Cardiac septum (tissue), 1 donor: ENCODE measurements around the gene GPC5. TPM values are rescaled to one million over a fixed set of nuclear protein-coding genes. Genes with fewer than 3 reads are reported as not detected.
"Not testable (repeated sequence)": the region's sequence is repeated elsewhere in the genome, so short reads cannot be mapped to it uniquely, and the experiment has no call there.

Source experiments
- DNase-seq: peaks from one replicate; pipeline ENCODE4 v3.0.0-alpha.2; 2020; ENCODE audit warnings: low spot score
- intact Hi-C: fragments of 100-400 bp; cut with DNase I; formaldehyde crosslinking; loops from one replicate; pipeline ENCODE4 v1.14.0; 2022
- long read RNA-seq: library from polyadenylated mRNA; unstranded; transcript quantifications from one replicate; pipeline ENCODE4 v2.0.0, GENCODE V29; 2021
- total RNA-seq: library from RNA; stranded (reverse); fragmentation: NEBNext Ultra II Directional; extraction: Animal tissue kit (Norgen Biotek cat#: 25700); gene quantifications from one replicate; pipeline ENCODE4 v1.2.1, GENCODE V29; 2021
- donor health status: DM: no; HTN: no; CAD: no.

The GPC5 gene
- 0.86 TPM for total RNA-seq
- long read RNA-seq, result 0 reads

- peak; percentile 90 for DNase-seq
- intact Hi-C loops, result no loop called here
Observed at GRCh38 chr13:91398413-91399188, at the start of gene GPC5. Gene GPC5, plus strand, starts transcription at chr13:91398621.

- intact Hi-C loops, result no loop called here
- DNase-seq, result peak; percentile 96
Observed at GRCh38 chr13:91348906-91349435, 49.5 kb upstream of the GPC5 start.

- no peak for DNase-seq
- intact Hi-C loops, result no loop called here
Observed at GRCh38 chr13:91349992-91350911, 48.2 kb upstream of the GPC5 start.

GRCh38 chr13:91351123-91351522 is 47.3 kb upstream of the GPC5 start:
- no peak for DNase-seq
- intact Hi-C loops, result no loop called here

- intact Hi-C loops, result no loop called here
- no peak for DNase-seq
Observed at GRCh38 chr13:91351980-91352379, 46.4 kb upstream of the GPC5 start.

- intact Hi-C loops, DNase-seq: not testable (repeated sequence)
Observed at GRCh38 chr13:91352891-91353290, 45.5 kb upstream of the GPC5 start.

- intact Hi-C loops, result no loop called here
- no peak for DNase-seq
Observed at GRCh38 chr13:91353494-91353893, 44.9 kb upstream of the GPC5 start.

GRCh38 chr13:91355099-91355825 is 43.2 kb upstream of the GPC5 start:
- intact Hi-C loops, result no loop called here
- no peak for DNase-seq

- DNase-seq, result no peak
- intact Hi-C loops, result no loop called here
Observed at GRCh38 chr13:91355826-91356710, 42.4 kb upstream of the GPC5 start.

- DNase-seq, result no peak
- intact Hi-C loops, result no loop called here
Observed at GRCh38 chr13:91356919-91357612, 41.4 kb upstream of the GPC5 start.

- DNase-seq, result no peak
- intact Hi-C loops, result no loop called here
Observed at GRCh38 chr13:91357613-91358386, 40.6 kb upstream of the GPC5 start.

- intact Hi-C loops, result no loop called here
- no peak for DNase-seq
Observed at GRCh38 chr13:91358387-91358782, 40.0 kb upstream of the GPC5 start.

GRCh38 chr13:91359111-91359510 is 39.3 kb upstream of the GPC5 start:
- no peak for DNase-seq
- intact Hi-C loops, result no loop called here

GRCh38 chr13:91359631-91360030 is 38.8 kb upstream of the GPC5 start:
- no peak for DNase-seq
- intact Hi-C loops, result no loop called here

GRCh38 chr13:91360246-91360751 is 38.1 kb upstream of the GPC5 start:
- no peak for DNase-seq
- intact Hi-C loops, result no loop called here

GRCh38 chr13:91361755-91362271 is 36.6 kb upstream of the GPC5 start:
- intact Hi-C loops, result no loop called here
- DNase-seq, result no peak

GRCh38 chr13:91362908-91363307 is 35.5 kb upstream of the GPC5 start:
- intact Hi-C loops, result no loop called here
- no peak for DNase-seq
